K562 (cell line): ENCODE results near the gene AGFG2. TPM values are rescaled to one million over a fixed set of nuclear protein-coding genes. Genes with fewer than 3 reads are reported as not detected.
A peak's percentile ranks its signal among the peaks of the same experiment; 100 is the strongest.

ENCODE experiments used
- ESRRB ChIP-seq: fragments of 250-450 bp; sonication (Bioruptor Pico); IDR thresholded peaks from 2 replicates; pipeline ENCODE4 v1.5.0; 2020; ENCODE audit warnings: mild to moderate bottlenecking, moderate library complexity, borderline replicate concordance
- KDM5B ChIP-seq: fragments of 200-600 bp; sonication (generic); IDR thresholded peaks from 2 replicates; pipeline ENCODE4 v1.6.1; 2012; ENCODE audit warnings: low read depth, mild to moderate bottlenecking, moderate library complexity, low read length, control low read depth, inconsistent platforms; ENCODE audit not compliant: insufficient replicate concordance
- MAFF ChIP-seq: IDR thresholded peaks from 2 replicates; pipeline ENCODE4 v1.6.1; 2012; ENCODE audit warnings: low read length, improper control_type of control experiment
- MEIS2 ChIP-seq: fragments of 450-650 bp; IDR thresholded peaks from 2 replicates; pipeline ENCODE4 v1.6.1; 2014; ENCODE audit warnings: mild to moderate bottlenecking; ENCODE audit not compliant: partially characterized antibody
- MTA1 ChIP-seq: fragments of 450-650 bp; IDR thresholded peaks from 2 replicates; pipeline ENCODE4 v1.6.1; 2017; ENCODE audit warnings: borderline replicate concordance
- PML ChIP-seq: IDR thresholded peaks from 2 replicates; pipeline ENCODE4 v1.6.1; 2012; ENCODE audit warnings: low read length, inconsistent platforms
- SRSF1 ChIP-seq: fragments of 200-400 bp; formaldehyde crosslinking; IDR thresholded peaks from 2 replicates; pipeline ENCODE4 v1.6.1; 2017; ENCODE audit warnings: mild to moderate bottlenecking, low read depth, low read length, moderate library complexity
- TEAD1 ChIP-seq, 2 experiments: fragments of 450-650 bp in 1 of 2; sonication (generic) in 1 of 2; formaldehyde crosslinking; IDR thresholded peaks; 2 replicates each; pipeline versions ENCODE4 v1.4.0 to v1.8.0; 2020 to 2022; ENCODE audit warnings: mild to moderate bottlenecking in 2 of 2, missing genetic modification reagents in 1 of 2
- ZNF583 ChIP-seq: fragments of 250-450 bp; sonication (Bioruptor Pico); IDR thresholded peaks from 2 replicates; pipeline ENCODE4 v1.4.0; 2020
- ZNF76 ChIP-seq: fragments of 250-450 bp; sonication (Bioruptor Pico); IDR thresholded peaks from 2 replicates; pipeline ENCODE4 v1.4.0; 2020; ENCODE audit warnings: mild to moderate bottlenecking, moderate library complexity, borderline replicate concordance
- polyA plus RNA-seq, 8 experiments: library from polyadenylated mRNA; depleted of rRNA in 4 of 8; stranded (reverse) in 5 of 8; unstranded in 3 of 8; fragments of >200 nt; fragmentation: Nextera tagmentation in 2 of 8; fragmentation: Illumina TruSeq in 1 of 8; extraction: Ambion mirVana in 2 of 8; extraction: Trizol in 1 of 8; gene quantifications; 2 replicates each; pipeline versions ENCODE4 v1.2.1 to v1.2.3, GENCODE V29; 2011 to 2014; ENCODE audit warnings: inconsistent platforms in 1 of 8, missing spikeins in 1 of 8
- total RNA-seq, 7 experiments: library from RNA; depleted of rRNA in 6 of 7; stranded (reverse); fragments of >200 nt in 6 of 7; fragmentation: Illumina TruSeq in 2 of 7; extraction: Trizol in 2 of 7; gene quantifications; 2 replicates each; pipeline versions ENCODE4 v1.2.1 to v1.2.3, GENCODE V29; 2011 to 2021; ENCODE audit warnings: low replicate concordance in 1 of 7
- TF ChIP-seq, protein P1 (sequence below): sonication (generic); formaldehyde crosslinking; IDR thresholded peaks from 2 replicates; pipeline ENCODE4 v1.5.0; 2020; ENCODE audit warnings: missing genetic modification reagents
- TF ChIP-seq, protein P2 (sequence below), 2 experiments: IDR thresholded peaks; 2 replicates each; pipeline ENCODE4 v1.6.1; 2011; ENCODE audit warnings: borderline replicate concordance in 1 of 2, control low read depth in 1 of 2, low read depth in 1 of 2, low read length in 1 of 2, mild to moderate bottlenecking in 1 of 2, mixed read lengths in 1 of 2, moderate library complexity in 1 of 2; ENCODE audit not compliant: insufficient read depth in 1 of 2, insufficient read length in 1 of 2, poor library complexity in 1 of 2, severe bottlenecking in 1 of 2; ENCODE audit errors: extremely low read depth in 1 of 2
- TF ChIP-seq, protein P3 (sequence below): sonication (generic); formaldehyde crosslinking; IDR thresholded peaks from 2 replicates; pipeline ENCODE4 v1.8.0; 2022; ENCODE audit warnings: mild to moderate bottlenecking, missing genetic modification reagents
- TF ChIP-seq, protein P4 (sequence below): fragments of 450-650 bp; formaldehyde crosslinking; IDR thresholded peaks from 2 replicates; pipeline ENCODE4 v1.4.0; 2020; ENCODE audit warnings: mild to moderate bottlenecking
- TF ChIP-seq, protein P5 (sequence below): sonication (generic); formaldehyde crosslinking; IDR thresholded peaks from 2 replicates; pipeline ENCODE4 v1.8.0; 2022; ENCODE audit warnings: missing genetic modification reagents, mild to moderate bottlenecking, moderate library complexity, borderline replicate concordance

Gene AGFG2
- total and polyA plus RNA-seq, 9 of the 15 experiments (the other 6 are each of a cell fraction or from before 2014, with no cell fraction given) = 0.31 to 23.1 (median 6.5) TPM

DNA sequence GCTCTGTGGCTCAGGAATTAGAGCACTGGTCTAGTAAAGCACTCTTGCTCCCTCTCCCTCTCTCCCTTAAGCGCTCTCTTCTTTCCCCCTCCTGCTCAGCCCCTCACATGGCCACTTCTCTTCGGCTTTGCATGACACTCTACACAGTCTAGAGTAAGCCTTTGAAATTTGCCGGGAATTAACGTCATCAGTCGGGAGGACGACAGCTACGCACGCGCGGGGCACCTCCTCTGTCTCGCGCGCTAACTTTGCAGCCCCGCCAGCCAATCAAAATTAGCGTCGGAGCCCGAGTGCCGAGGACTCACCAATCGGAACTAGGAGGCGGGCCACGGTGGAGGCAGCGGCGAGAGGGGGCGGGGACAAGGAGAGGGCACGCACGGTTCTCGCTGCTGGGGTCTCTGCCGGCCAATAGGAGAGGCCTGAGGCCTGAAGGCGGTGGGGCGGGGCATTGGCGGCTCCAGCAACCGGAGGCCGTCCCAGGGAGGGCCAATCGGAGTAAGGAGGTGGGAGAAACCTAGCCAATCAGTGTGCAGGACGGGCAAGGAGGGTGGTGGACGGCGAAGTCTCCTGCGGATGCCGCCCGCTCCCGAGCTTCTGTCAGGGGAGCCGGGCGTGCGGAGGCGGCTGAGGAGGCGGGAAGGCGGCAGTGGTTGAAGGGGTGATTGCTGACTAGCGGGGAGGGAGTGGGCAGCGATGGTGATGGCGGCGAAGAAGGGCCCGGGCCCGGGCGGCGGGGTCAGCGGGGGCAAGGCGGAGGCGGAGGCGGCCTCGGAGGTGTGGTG is at the start of gene AGFG2 (continued):
- TF ChIP-seq, protein P1, sequence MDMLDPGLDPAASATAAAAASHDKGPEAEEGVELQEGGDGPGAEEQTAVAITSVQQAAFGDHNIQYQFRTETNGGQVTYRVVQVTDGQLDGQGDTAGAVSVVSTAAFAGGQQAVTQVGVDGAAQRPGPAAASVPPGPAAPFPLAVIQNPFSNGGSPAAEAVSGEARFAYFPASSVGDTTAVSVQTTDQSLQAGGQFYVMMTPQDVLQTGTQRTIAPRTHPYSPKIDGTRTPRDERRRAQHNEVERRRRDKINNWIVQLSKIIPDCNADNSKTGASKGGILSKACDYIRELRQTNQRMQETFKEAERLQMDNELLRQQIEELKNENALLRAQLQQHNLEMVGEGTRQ = peak; percentile 33; the same call in 1 of the 2 replicates
- TF ChIP-seq ZNF583 (CRISPR knock-in tag) (peak; percentile 59; the same call in 1 of the 2 replicates), PML (peak; percentile 61; the same call in 1 of the 2 replicates), KDM5B (peak; percentile 83), MAFF (no peak), SRSF1 (no peak), MTA1 (peak; percentile 53; the same call in 1 of the 2 replicates), ESRRB (no peak), TEAD1 (CRISPR knock-in tag; IDR thresholded peaks at IDR 0.05) (peak; percentile 34 to 46; a peak in 1 of 4 replicates), ZNF76 (peak; percentile 62; the same call in 1 of the 2 replicates), MEIS2 (peak; percentile 93)
- TF ChIP-seq, protein P2, sequence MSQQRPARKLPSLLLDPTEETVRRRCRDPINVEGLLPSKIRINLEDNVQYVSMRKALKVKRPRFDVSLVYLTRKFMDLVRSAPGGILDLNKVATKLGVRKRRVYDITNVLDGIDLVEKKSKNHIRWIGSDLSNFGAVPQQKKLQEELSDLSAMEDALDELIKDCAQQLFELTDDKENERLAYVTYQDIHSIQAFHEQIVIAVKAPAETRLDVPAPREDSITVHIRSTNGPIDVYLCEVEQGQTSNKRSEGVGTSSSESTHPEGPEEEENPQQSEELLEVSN (IDR thresholded peaks at IDR 0.05; ENCODE audit: borderline replicate concordance in 1 of 2, extremely low read depth in 1 of 2, insufficient read depth in 1 of 2, insufficient read length in 1 of 2, low read depth in 1 of 2, low read length in 1 of 2, poor library complexity in 1 of 2, severe bottlenecking in 1 of 2) = peak; percentile 76 to 88
- TF ChIP-seq, protein P3, sequence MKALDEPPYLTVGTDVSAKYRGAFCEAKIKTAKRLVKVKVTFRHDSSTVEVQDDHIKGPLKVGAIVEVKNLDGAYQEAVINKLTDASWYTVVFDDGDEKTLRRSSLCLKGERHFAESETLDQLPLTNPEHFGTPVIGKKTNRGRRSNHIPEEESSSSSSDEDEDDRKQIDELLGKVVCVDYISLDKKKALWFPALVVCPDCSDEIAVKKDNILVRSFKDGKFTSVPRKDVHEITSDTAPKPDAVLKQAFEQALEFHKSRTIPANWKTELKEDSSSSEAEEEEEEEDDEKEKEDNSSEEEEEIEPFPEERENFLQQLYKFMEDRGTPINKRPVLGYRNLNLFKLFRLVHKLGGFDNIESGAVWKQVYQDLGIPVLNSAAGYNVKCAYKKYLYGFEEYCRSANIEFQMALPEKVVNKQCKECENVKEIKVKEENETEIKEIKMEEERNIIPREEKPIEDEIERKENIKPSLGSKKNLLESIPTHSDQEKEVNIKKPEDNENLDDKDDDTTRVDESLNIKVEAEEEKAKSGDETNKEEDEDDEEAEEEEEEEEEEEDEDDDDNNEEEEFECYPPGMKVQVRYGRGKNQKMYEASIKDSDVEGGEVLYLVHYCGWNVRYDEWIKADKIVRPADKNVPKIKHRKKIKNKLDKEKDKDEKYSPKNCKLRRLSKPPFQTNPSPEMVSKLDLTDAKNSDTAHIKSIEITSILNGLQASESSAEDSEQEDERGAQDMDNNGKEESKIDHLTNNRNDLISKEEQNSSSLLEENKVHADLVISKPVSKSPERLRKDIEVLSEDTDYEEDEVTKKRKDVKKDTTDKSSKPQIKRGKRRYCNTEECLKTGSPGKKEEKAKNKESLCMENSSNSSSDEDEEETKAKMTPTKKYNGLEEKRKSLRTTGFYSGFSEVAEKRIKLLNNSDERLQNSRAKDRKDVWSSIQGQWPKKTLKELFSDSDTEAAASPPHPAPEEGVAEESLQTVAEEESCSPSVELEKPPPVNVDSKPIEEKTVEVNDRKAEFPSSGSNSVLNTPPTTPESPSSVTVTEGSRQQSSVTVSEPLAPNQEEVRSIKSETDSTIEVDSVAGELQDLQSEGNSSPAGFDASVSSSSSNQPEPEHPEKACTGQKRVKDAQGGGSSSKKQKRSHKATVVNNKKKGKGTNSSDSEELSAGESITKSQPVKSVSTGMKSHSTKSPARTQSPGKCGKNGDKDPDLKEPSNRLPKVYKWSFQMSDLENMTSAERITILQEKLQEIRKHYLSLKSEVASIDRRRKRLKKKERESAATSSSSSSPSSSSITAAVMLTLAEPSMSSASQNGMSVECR (CRISPR knock-in tag) = peak; percentile 73; the same call in 1 of the 2 replicates
- TF ChIP-seq, protein P4, sequence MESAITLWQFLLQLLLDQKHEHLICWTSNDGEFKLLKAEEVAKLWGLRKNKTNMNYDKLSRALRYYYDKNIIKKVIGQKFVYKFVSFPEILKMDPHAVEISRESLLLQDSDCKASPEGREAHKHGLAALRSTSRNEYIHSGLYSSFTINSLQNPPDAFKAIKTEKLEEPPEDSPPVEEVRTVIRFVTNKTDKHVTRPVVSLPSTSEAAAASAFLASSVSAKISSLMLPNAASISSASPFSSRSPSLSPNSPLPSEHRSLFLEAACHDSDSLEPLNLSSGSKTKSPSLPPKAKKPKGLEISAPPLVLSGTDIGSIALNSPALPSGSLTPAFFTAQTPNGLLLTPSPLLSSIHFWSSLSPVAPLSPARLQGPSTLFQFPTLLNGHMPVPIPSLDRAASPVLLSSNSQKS = no peak
- TF ChIP-seq, protein P5, sequence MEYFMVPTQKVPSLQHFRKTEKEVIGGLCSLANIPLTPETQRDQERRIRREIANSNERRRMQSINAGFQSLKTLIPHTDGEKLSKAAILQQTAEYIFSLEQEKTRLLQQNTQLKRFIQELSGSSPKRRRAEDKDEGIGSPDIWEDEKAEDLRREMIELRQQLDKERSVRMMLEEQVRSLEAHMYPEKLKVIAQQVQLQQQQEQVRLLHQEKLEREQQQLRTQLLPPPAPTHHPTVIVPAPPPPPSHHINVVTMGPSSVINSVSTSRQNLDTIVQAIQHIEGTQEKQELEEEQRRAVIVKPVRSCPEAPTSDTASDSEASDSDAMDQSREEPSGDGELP (CRISPR knock-in tag) = peak; percentile 77
